H9 (cell line): ENCODE results near the gene DGKG. TPM values are rescaled to one million over a fixed set of nuclear protein-coding genes. Genes with fewer than 3 reads are reported as not detected.

Experiments
- DNase-seq: peaks from one replicate; pipeline ENCODE4 v3.0.0-alpha.2; 2017
- H2AFZ ChIP-seq: one replicate; pipeline ENCODE4 v1.6.1; 2013; ENCODE audit warnings: mild to moderate bottlenecking, low read length, control low read depth, moderate library complexity
- H2AK5ac ChIP-seq: 2 replicates; pipeline ENCODE4 v1.6.1; 2013; ENCODE audit warnings: low read length, control low read depth, mixed read lengths; ENCODE audit not compliant: insufficient read length
- H2BK120ac ChIP-seq: one replicate; pipeline ENCODE4 v1.6.1; 2013; ENCODE audit warnings: low read depth, mild to moderate bottlenecking, low read length, control low read depth, inconsistent platforms; ENCODE audit not compliant: poor library complexity, severe bottlenecking
- H2BK12ac ChIP-seq: 2 replicates; pipeline ENCODE4 v1.6.1; 2013; ENCODE audit warnings: low read length, control low read depth, mixed read lengths, low read depth; ENCODE audit not compliant: insufficient read length
- H2BK15ac ChIP-seq: 2 replicates; pipeline ENCODE4 v1.6.1; 2013; ENCODE audit warnings: low read depth, low read length, control low read depth
- H2BK20ac ChIP-seq: one replicate; pipeline ENCODE4 v1.6.1; 2013; ENCODE audit warnings: low read depth, mild to moderate bottlenecking, low read length, control low read depth, inconsistent platforms; ENCODE audit not compliant: poor library complexity, severe bottlenecking
- H2BK5ac ChIP-seq: 2 replicates; pipeline ENCODE4 v1.6.1; 2013; ENCODE audit warnings: low read length, control low read depth, mixed read lengths; ENCODE audit not compliant: insufficient read length
- H3K14ac ChIP-seq: 2 replicates; pipeline ENCODE4 v1.6.1; 2013; ENCODE audit warnings: low read length, control low read depth; ENCODE audit not compliant: insufficient read depth
- H3K18ac ChIP-seq: 2 replicates; pipeline ENCODE4 v1.6.1; 2013; ENCODE audit warnings: low read depth, mild to moderate bottlenecking, mixed read lengths, low read length, control low read depth; ENCODE audit not compliant: insufficient read length
- H3K23ac ChIP-seq: 2 replicates; pipeline ENCODE4 v1.6.1; 2013; ENCODE audit warnings: low read length, control low read depth, mixed read lengths, low read depth; ENCODE audit not compliant: insufficient read length
- H3K23me2 ChIP-seq: 2 replicates; pipeline ENCODE4 v1.6.1; 2013; ENCODE audit warnings: low read depth, mild to moderate bottlenecking, mixed read lengths, low read length, control low read depth; ENCODE audit not compliant: insufficient read length, poor library complexity, severe bottlenecking
- H3K27ac ChIP-seq: 2 replicates; pipeline ENCODE4 v1.5.1; 2013; ENCODE audit warnings: low read length, control low read depth, mixed read lengths, low read depth; ENCODE audit not compliant: insufficient read length
- H3K27me3 ChIP-seq: 2 replicates; pipeline ENCODE4 v1.6.1; 2013; ENCODE audit warnings: low read length, control low read depth, inconsistent platforms; ENCODE audit not compliant: insufficient read depth
- H3K4ac ChIP-seq: 2 replicates; pipeline ENCODE4 v1.6.1; 2013; ENCODE audit warnings: low read depth, mild to moderate bottlenecking, control low read depth, inconsistent platforms, low read length, moderate library complexity
- H3K4me1 ChIP-seq: 2 replicates; pipeline ENCODE4 v1.6.1; 2013; ENCODE audit warnings: low read length, control low read depth, inconsistent platforms; ENCODE audit not compliant: insufficient read depth
- H3K4me2 ChIP-seq: 2 replicates; pipeline ENCODE4 v1.6.1; 2013; ENCODE audit warnings: low read length, control low read depth, mixed read lengths; ENCODE audit not compliant: insufficient read length, insufficient read depth
- H3K56ac ChIP-seq: 2 replicates; pipeline ENCODE4 v1.6.1; 2013; ENCODE audit warnings: low read depth, mild to moderate bottlenecking, mixed read lengths, low read length, control low read depth; ENCODE audit not compliant: insufficient read length
- H3K79me1 ChIP-seq: 2 replicates; pipeline ENCODE4 v1.6.1; 2013; ENCODE audit warnings: low read depth, mild to moderate bottlenecking, moderate library complexity, low read length, control low read depth, inconsistent platforms; ENCODE audit not compliant: insufficient read depth, poor library complexity, severe bottlenecking
- H3K79me2 ChIP-seq: 2 replicates; pipeline ENCODE4 v1.6.1; 2013; ENCODE audit warnings: low read length, control low read depth, inconsistent platforms; ENCODE audit not compliant: insufficient read depth
- H3K9ac ChIP-seq: 2 replicates; pipeline ENCODE4 v1.6.1; 2013; ENCODE audit warnings: low read length, control low read depth, mixed read lengths; ENCODE audit not compliant: insufficient read length; ENCODE audit errors: extremely low read depth
- H3K9me3 ChIP-seq: one replicate; pipeline ENCODE4 v1.6.1; 2013; ENCODE audit warnings: low read depth, low read length, inconsistent platforms; ENCODE audit not compliant: control insufficient read depth
- H3T11ph ChIP-seq: one replicate; pipeline ENCODE4 v1.6.1; 2013; ENCODE audit warnings: mild to moderate bottlenecking, low read length, control low read depth, inconsistent platforms
- H4K20me1 ChIP-seq: one replicate; pipeline ENCODE4 v1.6.1; 2013; ENCODE audit not compliant: control insufficient read depth, insufficient read length, insufficient read depth
- H4K5ac ChIP-seq: 2 replicates; pipeline ENCODE4 v1.6.1; 2013; ENCODE audit warnings: low read depth, mild to moderate bottlenecking, mixed read lengths, low read length, control low read depth; ENCODE audit not compliant: insufficient read length
- H4K8ac ChIP-seq: replicated peaks from 2 replicates; pipeline ENCODE4 v1.6.1; 2013; ENCODE audit warnings: low read length, control low read depth, mixed read lengths, low read depth; ENCODE audit not compliant: insufficient read length
- H4K91ac ChIP-seq: 2 replicates; pipeline ENCODE4 v1.6.1; 2013; ENCODE audit warnings: low read depth, mild to moderate bottlenecking, moderate library complexity, mixed read lengths, low read length, control low read depth; ENCODE audit not compliant: insufficient read length
- H3K27ac Mint-ChIP-seq, 3 experiments: 2 replicates in 2 of 3; 3 replicates in 1 of 3; pipeline ENCODE4 v1.8.0; 2020 to 2021; ENCODE audit warnings: mixed read lengths in 3 of 3, mild to moderate bottlenecking in 1 of 3, moderate library complexity in 1 of 3
- H3K27me3 Mint-ChIP-seq: 2 replicates; pipeline ENCODE4 v1.8.0; 2021; ENCODE audit warnings: low read depth, mild to moderate bottlenecking, moderate library complexity, mixed read lengths
- H3K36me3 Mint-ChIP-seq, 3 experiments: 2 replicates in 2 of 3; 3 replicates in 1 of 3; pipeline ENCODE4 v1.8.0; 2020 to 2021; ENCODE audit warnings: low read depth in 3 of 3, mixed read lengths in 3 of 3; ENCODE audit not compliant: insufficient read depth in 1 of 3
- H3K4me1 Mint-ChIP-seq, 2 experiments: 2 replicates each; pipeline ENCODE4 v1.8.0; 2020; ENCODE audit warnings: mixed read lengths in 2 of 2
- H3K4me3 Mint-ChIP-seq, 2 experiments: 2 replicates in 1 of 2; 3 replicates in 1 of 2; pipeline ENCODE4 v1.8.0; 2020 to 2021; ENCODE audit warnings: mild to moderate bottlenecking in 2 of 2, mixed read lengths in 2 of 2, moderate library complexity in 1 of 2
- H3K9me3 Mint-ChIP-seq, 2 experiments: 2 replicates in 1 of 2; 3 replicates in 1 of 2; pipeline ENCODE4 v1.8.0; 2020; ENCODE audit warnings: mild to moderate bottlenecking in 2 of 2, mixed read lengths in 2 of 2, moderate library complexity in 1 of 2
- CTCF ChIP-seq: fragments of 200-600 bp; sonication (generic); conservative IDR thresholded peaks from 3 replicates; pipeline ENCODE4 v1.8.0; 2021; ENCODE audit warnings: antibody characterized with exemption, mild to moderate bottlenecking
- WGBS: extraction: QIAGEN DNeasy Blood & Tissue Kit; methylation state at CpG from one replicate; pipeline ENCODE4 v1.1.7; 2013; ENCODE audit warnings: missing lambda C conversion rate, low lambda C conversion rate, mixed read lengths; ENCODE audit not compliant: insufficient read length; ENCODE audit errors: extremely low coverage; 5-methylcytosine and 5-hydroxymethylcytosine counted together
- total RNA-seq: library from RNA; stranded (reverse); gene quantifications from 2 replicates; pipeline ENCODE4 v1.2.1, GENCODE V29; 2021

The DGKG gene
- total RNA-seq, 1 experiment from 2014 or later, result not detected

- no peak overlapping the region for H3K56ac ChIP-seq
- H3K4me1 Mint-ChIP-seq, result no peaks in the 10 kb centered on the region
- no peak overlapping the region for H3K18ac ChIP-seq
- H3K4me2 ChIP-seq, result no peak overlapping the region
- DNase-seq, result no peak
- H3K9me3 Mint-ChIP-seq, result no peaks in the 10 kb centered on the region
- no peak overlapping the region for H3K4ac ChIP-seq
- H4K91ac ChIP-seq, result no peak overlapping the region
- no peak overlapping the region for H3K9ac ChIP-seq
- H3K27ac Mint-ChIP-seq, result no peak overlapping the region
- H3K36me3 Mint-ChIP-seq, result no peaks in the 10 kb centered on the region
- H2BK12ac ChIP-seq, result no peak overlapping the region
- H2AK5ac ChIP-seq, result no peak overlapping the region
- no peaks in the 10 kb centered on the region for H3K79me2 ChIP-seq
- H4K20me1 ChIP-seq, result no peaks in the 10 kb centered on the region
- no peak overlapping the region for H2AFZ ChIP-seq
- no peaks in the 10 kb centered on the region for H3K23me2 ChIP-seq
- no peaks in the 10 kb centered on the region for H3K27me3 ChIP-seq
- no peak overlapping the region for H2BK5ac ChIP-seq
- H2BK120ac ChIP-seq, result no peak overlapping the region
- no peaks in the 10 kb centered on the region for H3K9me3 ChIP-seq
- no peak overlapping the region for H3T11ph ChIP-seq
- no peak overlapping the region for H4K5ac ChIP-seq
- WGBS, result no CpG with 5 or more reads among the region's 1 CpG
- no peak overlapping the region for H3K23ac ChIP-seq
- peaks cover 6% of the 10 kb centered on the region; the same call in 1 of the 2 replicates for H3K27me3 Mint-ChIP-seq
- no peak overlapping the region for H3K27ac ChIP-seq
- no peaks in the 10 kb centered on the region for H3K4me1 ChIP-seq
- H2BK20ac ChIP-seq, result no peak overlapping the region
- H2BK15ac ChIP-seq, result no peak overlapping the region
- no peak for TF ChIP-seq CTCF
- H3K14ac ChIP-seq, result no peak overlapping the region
- H3K79me1 ChIP-seq, result no peaks in the 10 kb centered on the region
- no peak overlapping the region for H4K8ac ChIP-seq
- no peak overlapping the region for H3K4me3 Mint-ChIP-seq
Observed at GRCh38 chr3:186400026-186400425, 38.0 kb upstream of the DGKG start.
